GM12878 (cell line): ENCODE results near the gene TMEM229B. TPM values are rescaled to one million over a fixed set of nuclear protein-coding genes. Genes with fewer than 3 reads are reported as not detected.

Source experiments
- ATAC-seq: fragments of 200-7000 bp; cut with Tn5 transposase; 3 replicates; pipeline ENCODE4 v1.9.1; 2020; ENCODE audit warnings: mild to moderate bottlenecking, moderate library complexity
- BruUV-seq: library from RNA; stranded (reverse); fragments of 400-500 nt; replicated peaks from 2 replicates; lab custom pipeline; 2021; lab: Mats Ljungman, UMichigan
- CTCF ChIA-PET: fragments of 300-600 bp; sonication (Branson Sonifier 250); formaldehyde crosslinking; extraction: SDS; loops from one replicate; lab custom pipeline; 2021; ENCODE audit warnings: inconsistent platforms; lab: Yijun Ruan, JAX
- POLR2A ChIA-PET: fragments of 350-600 bp; formaldehyde crosslinking; extraction: SDS; loops from one replicate; lab custom pipeline; 2021; ENCODE audit warnings: inconsistent platforms; lab: Charles Lee
- RAD21 ChIA-PET: fragments of 300-600 bp; sonication (Branson Sonifier 250); formaldehyde crosslinking; loops from one replicate; lab custom pipeline; 2023; ENCODE audit warnings: antibody characterized with exemption; ENCODE audit not compliant: unreplicated experiment; lab: Charles Lee
- SMC1A ChIA-PET: fragments of 300-600 bp; sonication (Branson Sonifier 250); formaldehyde crosslinking; loops from one replicate; lab custom pipeline; 2023; ENCODE audit not compliant: unreplicated experiment, uncharacterized antibody; lab: Charles Lee
- DNase-seq: peaks from one replicate; pipeline ENCODE4 v3.0.0-alpha.2; 2011; ENCODE audit warnings: low read depth, low spot score
- FAIRE-seq: peaks from 3 replicates; lab custom pipeline; 2011; peaks lifted over from hg19 to GRCh38; lab: Jason Lieb, UNC
- H2AFZ ChIP-seq: 2 replicates; pipeline ENCODE4 v1.6.0; 2011; ENCODE audit warnings: low read depth, low read length, control low read depth; ENCODE audit not compliant: control insufficient read depth
- H3K27ac ChIP-seq: 2 replicates; pipeline ENCODE4 v1.5.1; 2011; ENCODE audit warnings: control low read depth; ENCODE audit not compliant: control insufficient read depth, insufficient read depth
- H3K27me3 ChIP-seq, 2 experiments: replicated peaks in 1 of 2; 2 replicates each; pipeline versions ENCODE4 v1.6.0 to v1.6.1; 2011; ENCODE audit warnings: low read length in 1 of 2; ENCODE audit not compliant: control insufficient read depth in 2 of 2, insufficient read depth in 2 of 2
- H3K36me3 ChIP-seq, 2 experiments: 2 replicates each; pipeline ENCODE4 v1.5.1; 2011; ENCODE audit warnings: low read length in 1 of 2; ENCODE audit not compliant: control insufficient read depth in 2 of 2, insufficient read depth in 2 of 2
- H3K4me1 ChIP-seq: 2 replicates; pipeline ENCODE4 v1.6.1; 2011; ENCODE audit warnings: mild to moderate bottlenecking, low read length, moderate library complexity, mixed read lengths; ENCODE audit not compliant: control insufficient read depth, insufficient read depth
- H3K4me2 ChIP-seq: 2 replicates; pipeline ENCODE4 v1.6.0; 2011; ENCODE audit warnings: control low read depth; ENCODE audit not compliant: control insufficient read depth, insufficient read depth
- H3K4me3 ChIP-seq: fragments of 200-600 bp; sonication (generic); 2 replicates; pipeline ENCODE4 v1.5.1; 2016
- H3K79me2 ChIP-seq: 2 replicates; pipeline ENCODE4 v1.6.0; 2011; ENCODE audit warnings: low read length; ENCODE audit not compliant: control insufficient read depth, insufficient read depth
- H3K9ac ChIP-seq: 2 replicates; pipeline ENCODE4 v1.8.0; 2011; ENCODE audit warnings: low read length, control low read depth, mixed read lengths; ENCODE audit not compliant: control insufficient read depth, insufficient read depth
- H3K9me3 ChIP-seq: replicated peaks from 3 replicates; pipeline ENCODE4 v1.5.1; 2011; ENCODE audit warnings: mild to moderate bottlenecking, low read length; ENCODE audit not compliant: control insufficient read depth, insufficient read depth
- H4K20me1 ChIP-seq: 2 replicates; pipeline ENCODE4 v1.6.0; 2011; ENCODE audit not compliant: control insufficient read depth, insufficient read depth
- CBFB ChIP-seq: IDR thresholded peaks from 2 replicates; pipeline ENCODE4 v1.6.1; 2016; ENCODE audit warnings: antibody characterized with exemption, low read depth
- E4F1 ChIP-seq: fragments of 450-650 bp; IDR thresholded peaks from 2 replicates; pipeline ENCODE4 v1.6.1; 2018; ENCODE audit warnings: borderline replicate concordance, mild to moderate bottlenecking; ENCODE audit not compliant: partially characterized antibody
- HSF1 ChIP-seq: fragments of 150-350 bp; IDR thresholded peaks from 2 replicates; pipeline ENCODE4 v1.6.1; 2014; ENCODE audit warnings: mild to moderate bottlenecking, low read depth, low read length
- IKZF1 ChIP-seq: fragments of 450-650 bp; conservative IDR thresholded peaks from 2 replicates; pipeline ENCODE4 v1.6.1; 2017; ENCODE audit warnings: antibody characterized with exemption, mild to moderate bottlenecking
- JUNB ChIP-seq: IDR thresholded peaks from 2 replicates; pipeline ENCODE4 v1.6.1; 2016; ENCODE audit warnings: antibody characterized with exemption, mild to moderate bottlenecking
- MTA2 ChIP-seq: fragments of 450-650 bp; IDR thresholded peaks from 2 replicates; pipeline ENCODE4 v1.6.1; 2016; ENCODE audit warnings: low read depth, mild to moderate bottlenecking, moderate library complexity
- MTA3 ChIP-seq: IDR thresholded peaks from 2 replicates; pipeline ENCODE4 v1.6.1; 2012; ENCODE audit warnings: low read length, inconsistent platforms, borderline replicate concordance
- MYB ChIP-seq: fragments of 150-350 bp; IDR thresholded peaks from 2 replicates; pipeline ENCODE4 v1.6.1; 2014; ENCODE audit warnings: mild to moderate bottlenecking, low read depth, low read length, borderline replicate concordance
- NFYA ChIP-seq: IDR thresholded peaks from 2 replicates; pipeline ENCODE4 v1.6.1; 2011; ENCODE audit warnings: low read depth, mild to moderate bottlenecking, low read length, improper control_type of control experiment, borderline replicate concordance
- NFYB ChIP-seq: IDR thresholded peaks from 2 replicates; pipeline ENCODE4 v1.6.1; 2011; ENCODE audit warnings: low read depth, mild to moderate bottlenecking, low read length, improper control_type of control experiment, moderate library complexity; ENCODE audit not compliant: insufficient read depth
- PAX8 ChIP-seq: fragments of 450-650 bp; IDR thresholded peaks from 2 replicates; pipeline ENCODE4 v1.6.1; 2017; ENCODE audit warnings: mild to moderate bottlenecking, moderate library complexity
- PRDM15 ChIP-seq: fragments of 450-650 bp; formaldehyde crosslinking; IDR thresholded peaks from 2 replicates; pipeline ENCODE4 v1.4.0; 2020; ENCODE audit warnings: mild to moderate bottlenecking, moderate library complexity
- STAT3 ChIP-seq: IDR thresholded peaks from 2 replicates; pipeline ENCODE4 v1.6.1; 2011; ENCODE audit warnings: low read depth, low read length, improper control_type of control experiment
- TBL1XR1 ChIP-seq: IDR thresholded peaks from 2 replicates; pipeline ENCODE4 v1.6.1; 2012; ENCODE audit warnings: low read depth, low read length, improper control_type of control experiment
- WGBS: methylation state at CpG from one replicate; pipeline ENCODE4 v1.1.6; 2016; ENCODE audit warnings: low lambda C conversion rate; ENCODE audit not compliant: insufficient replicate concordance, insufficient coverage; ENCODE audit errors: missing lambda C conversion rate; 5-methylcytosine and 5-hydroxymethylcytosine counted together
- in situ Hi-C: fragments of 300-500 bp; cut with MboI; formaldehyde crosslinking; loops from 9 replicates; pipeline ENCODE4 v1.14.3; 2018; ENCODE audit warnings: mixed read lengths
- intact Hi-C: fragments of 100-400 bp; cut with micrococcal nuclease; formaldehyde crosslinking; loops from one replicate; pipeline ENCODE4 v1.14.2; 2022; ENCODE audit not compliant: unreplicated experiment
- polyA plus RNA-seq, 11 experiments: library from polyadenylated mRNA; depleted of rRNA in 4 of 11; unstranded in 6 of 11; stranded (reverse) in 5 of 11; fragments of >200 nt; fragmentation: Nextera tagmentation in 4 of 11; fragmentation: Illumina TruSeq in 1 of 11; extraction: Ambion mirVana in 4 of 11; extraction: Trizol in 1 of 11; gene quantifications; 1 replicate in 1 of 11; 2 replicates in 10 of 11; pipeline versions ENCODE4 v1.2.1 to v1.2.3, GENCODE V29; 2011 to 2016; ENCODE audit warnings: inconsistent platforms in 2 of 11, missing spikeins in 2 of 11, low read depth in 1 of 11
- total RNA-seq, 4 experiments: library from RNA; depleted of rRNA in 3 of 4; stranded (reverse); fragments of >200 nt in 3 of 4; fragmentation: Illumina TruSeq in 1 of 4; extraction: Trizol in 1 of 4; gene quantifications; 2 replicates each; pipeline versions ENCODE4 v1.2.1 to v1.2.3, GENCODE V29; 2013 to 2021

Gene TMEM229B
- total and polyA plus RNA-seq, 10 of the 15 experiments (the other 5 are each of a cell fraction or from before 2014, with no cell fraction given) = 0.24 to 5.3 (median 1.7) TPM

- no peaks in the 10 kb centered on the region; the same call in 2 of the 3 replicates for H3K9me3 ChIP-seq
- no peaks in the 10 kb centered on the region for H3K79me2 ChIP-seq
- ATAC-seq (no peak), DNase-seq (no peak), FAIRE-seq (no peak)
- H4K20me1 ChIP-seq = no peaks in the 10 kb centered on the region
- no peaks in the 10 kb centered on the region for H3K4me1 ChIP-seq
- in situ Hi-C loops = no loop called here
- H3K4me3 ChIP-seq = no peak overlapping the region
- no peaks in the 10 kb centered on the region; a peak in 1 of 4 replicates for H3K27me3 ChIP-seq
- H2AFZ ChIP-seq = no peak overlapping the region
- no peak overlapping the region for H3K4me2 ChIP-seq
- no peak overlapping the region for H3K27ac ChIP-seq
- ChIA-PET POLR2A (no interaction called here), CTCF (interaction anchor here (0.9 to 1.1 kb wide), 3 partner anchors 80 to 124 kb away, joined by 3 to 5 read pairs (median 5); no protein-coding TSS in a partner anchor), SMC1A (interaction anchor here (1.2 to 1.3 kb wide), 4 partner anchors 9 to 172 kb away, joined by 3 to 5 read pairs (median 3); no protein-coding TSS in a partner anchor), RAD21 (interaction anchor here (0.6 to 1.6 kb wide), 2 partner anchors 18 to 61 kb away, joined by 3 to 4 read pairs; no protein-coding TSS in a partner anchor)
- TF ChIP-seq JUNB = no peak
- no peak for TF ChIP-seq NFYA
- TF ChIP-seq STAT3 = no peak
- TF ChIP-seq NFYB = no peak
- TF ChIP-seq MTA3 = no peak
- TF ChIP-seq PRDM15 (CRISPR knock-in tag) = no peak
- no peak for TF ChIP-seq IKZF1
- no peak for TF ChIP-seq MYB
- TF ChIP-seq HSF1 = no peak
- TF ChIP-seq CBFB = no peak
- TF ChIP-seq MTA2 = no peak
- no peak for TF ChIP-seq E4F1
- no peak for TF ChIP-seq PAX8
- no peak for TF ChIP-seq TBL1XR1
- BruUV-seq = no TSS peak
- 89% methylated on average over 1 of the region's 1 CpG for WGBS
- no peak overlapping the region for H3K9ac ChIP-seq
- intact Hi-C loops = no loop called here
- H3K36me3 ChIP-seq = no peaks in the 10 kb centered on the region
These were observed 41.5 kb downstream of the TMEM229B start for GRCh38 chr14:67447033-67447381.
